GM21786 (cell line): ENCODE results near the gene NCEH1.
"Not testable (repeated sequence)": the region's sequence is repeated elsewhere in the genome, so short reads cannot be mapped to it uniquely, and the experiment has no call there.

Experiments used
- ATAC-seq: cut with Tn5 transposase; IDR thresholded peaks from one replicate; pipeline ENCODE4 v1.9.1; 2021; ENCODE audit not compliant: unreplicated experiment

The NCEH1 gene

GRCh38 chr3:172708921-172709773, 1.7 kb downstream of the NCEH1 start:
- no peak for ATAC-seq

DNA sequence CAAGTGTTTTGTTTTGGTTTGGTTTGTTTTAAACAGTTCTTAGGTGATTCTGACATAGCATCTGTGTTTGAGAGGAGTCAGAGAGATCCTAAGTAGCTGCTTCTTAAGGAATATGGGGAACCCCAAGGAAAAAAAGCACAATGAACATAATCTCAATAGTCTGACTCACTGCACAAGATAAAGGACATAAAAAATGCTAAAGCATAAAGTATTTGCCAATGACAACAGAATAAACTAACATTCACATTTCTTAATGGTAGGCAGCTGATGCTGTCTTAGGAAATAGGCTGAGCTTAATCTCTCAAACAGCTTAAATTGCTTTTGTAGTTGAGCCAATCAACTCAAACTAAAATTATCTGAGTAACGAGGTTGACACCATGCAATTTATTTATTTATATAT, 2.9 kb downstream of the NCEH1 start:
- no peak for ATAC-seq

DNA sequence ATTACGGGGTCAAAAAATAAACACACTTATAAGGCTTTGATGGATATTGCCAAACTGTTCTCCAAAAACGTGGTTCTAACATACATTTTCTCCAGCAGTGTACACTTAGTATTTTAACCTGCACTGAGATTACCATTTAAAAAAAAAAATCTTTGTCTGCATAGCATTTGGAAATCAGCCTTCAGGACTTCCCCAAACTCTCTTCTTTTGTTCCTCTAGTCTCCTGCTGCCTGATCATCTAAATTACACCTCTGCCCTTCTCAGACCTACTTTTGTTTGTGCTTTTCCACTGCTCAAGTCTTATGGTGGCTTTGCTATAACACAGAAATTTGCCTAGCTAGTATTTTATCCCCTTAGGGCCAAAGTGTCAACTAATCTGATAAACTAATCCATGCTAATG, 3.8 kb downstream of the NCEH1 start:
- ATAC-seq, result no peak

- no peak for ATAC-seq
These were observed 5.7 kb downstream of the NCEH1 start for GRCh38 chr3:172705170-172705569.

DNA sequence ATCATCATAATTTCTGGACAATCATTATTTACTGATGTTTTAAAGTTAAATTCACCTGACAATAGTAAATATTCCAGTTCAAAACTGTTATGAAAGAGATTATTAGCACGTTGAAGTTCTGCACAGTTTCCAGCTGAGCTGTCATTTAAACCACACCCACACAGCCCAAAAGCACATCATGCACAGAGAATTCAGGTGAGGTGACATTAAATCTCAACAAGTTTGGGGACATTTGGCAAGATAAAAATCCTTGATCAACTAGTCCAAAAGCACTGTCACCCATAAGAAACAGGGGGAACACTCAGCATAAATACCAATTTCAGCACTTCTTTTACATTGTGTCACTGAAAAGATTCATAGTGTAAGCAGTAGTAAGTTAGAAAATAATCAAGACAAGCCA, 6.9 kb downstream of the NCEH1 start:
- ATAC-seq, result no peak

- ATAC-seq, result not testable (repeated sequence)
These were observed 8.1 kb downstream of the NCEH1 start for GRCh38 chr3:172702731-172703130.

DNA sequence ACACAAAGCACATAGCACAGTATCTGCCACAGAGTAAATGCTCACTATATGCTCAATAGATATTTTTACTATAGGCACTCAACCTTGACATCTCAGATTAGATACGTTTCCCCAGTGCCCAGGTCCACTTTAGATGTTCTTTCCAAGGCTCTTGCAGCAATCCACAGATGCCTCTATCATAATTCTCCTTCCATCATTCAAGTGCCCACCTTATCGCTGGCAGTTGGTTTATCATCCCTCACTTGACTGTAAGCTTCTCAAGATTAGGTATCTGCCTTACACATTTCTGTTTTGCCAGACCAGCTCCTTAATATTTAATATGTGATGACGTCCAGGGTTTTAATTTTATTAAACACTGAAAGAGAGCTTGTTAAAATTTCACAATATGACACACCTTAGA, 8.6 kb downstream of the NCEH1 start:
- no peak for ATAC-seq

DNA sequence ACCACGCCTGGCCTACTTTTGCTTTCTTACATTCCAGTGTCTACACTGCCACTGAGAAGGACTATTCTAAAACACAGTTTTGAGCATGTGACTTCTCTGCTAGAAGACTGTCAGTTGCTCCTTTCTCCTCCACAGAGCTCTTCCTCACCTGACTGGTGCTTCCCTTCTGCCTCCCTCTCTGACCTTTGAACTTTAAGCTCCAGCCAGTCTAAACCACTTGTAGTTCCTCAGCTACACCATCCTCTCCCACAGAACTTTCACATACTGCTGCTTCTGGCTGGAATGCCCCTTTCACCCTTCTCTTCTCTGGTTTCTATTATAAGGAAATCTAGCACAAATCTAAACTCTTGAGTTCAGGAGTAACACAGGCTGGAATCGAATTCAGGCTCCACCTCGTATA, 9.1 kb downstream of the NCEH1 start:
- no peak for ATAC-seq

- no peak for ATAC-seq
These were observed 9.9 kb downstream of the NCEH1 start for GRCh38 chr3:172700936-172701455.

DNA sequence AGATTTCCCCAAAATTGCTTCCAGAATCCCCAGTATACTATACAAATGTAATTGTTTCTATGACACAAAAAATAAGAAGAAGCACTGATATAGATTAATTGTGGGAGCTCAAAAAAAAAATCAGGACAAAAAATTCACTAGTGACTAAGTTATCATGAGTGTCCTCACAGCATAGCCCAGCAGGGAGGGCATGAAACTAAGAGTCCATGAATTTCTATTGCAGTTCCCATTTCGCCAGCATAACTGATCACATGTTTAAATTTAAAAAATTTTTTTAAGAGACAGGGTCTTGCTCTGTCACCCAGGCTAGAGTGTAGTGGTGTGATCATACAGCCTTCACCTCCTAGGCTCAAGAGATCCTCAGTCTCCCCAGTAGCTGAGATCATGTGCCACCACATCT, 10.6 kb downstream of the NCEH1 start:
- no peak for ATAC-seq

DNA sequence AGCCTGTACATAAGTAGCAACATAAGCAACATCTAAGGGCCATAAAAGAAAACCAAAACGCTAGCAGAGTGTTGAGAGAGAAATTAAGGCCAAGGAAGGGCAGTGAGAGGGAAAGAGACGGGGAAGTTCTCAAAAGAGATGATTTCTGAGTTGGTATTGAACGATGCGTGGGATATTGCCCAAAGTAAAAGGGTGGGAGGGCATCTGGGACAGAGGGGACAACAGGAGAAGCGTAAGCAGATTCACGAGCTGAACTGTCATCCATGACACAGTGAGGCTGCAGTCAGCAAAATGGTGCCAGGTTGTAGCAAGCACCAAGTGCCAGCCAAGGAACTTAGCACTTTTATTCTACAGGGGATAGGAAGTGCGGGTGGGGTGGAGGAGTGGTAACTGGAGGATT, 11.8 kb downstream of the NCEH1 start:
- no peak for ATAC-seq

GRCh38 chr3:172698631-172699030, 12.2 kb downstream of the NCEH1 start:
- ATAC-seq, result no peak

DNA sequence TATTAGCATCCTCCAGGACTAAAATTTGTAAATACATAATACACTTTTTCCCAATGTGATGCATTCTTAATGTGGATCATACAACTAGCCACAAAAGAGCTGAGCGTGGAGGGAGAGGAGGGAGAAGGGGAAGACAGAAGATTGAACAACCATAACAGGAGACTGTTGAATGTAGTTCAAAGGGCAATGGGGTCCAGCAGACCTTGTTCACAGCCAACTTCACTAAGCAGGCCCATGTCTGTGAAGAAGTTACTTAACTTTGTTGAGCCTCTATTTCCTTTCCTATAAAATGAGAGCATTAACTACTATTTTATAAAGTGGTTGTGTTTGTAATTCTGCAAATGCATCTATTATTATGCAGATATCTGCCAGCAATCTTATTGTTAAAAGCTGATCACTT, 13.3 kb downstream of the NCEH1 start:
- ATAC-seq, result no peak

GRCh38 chr3:172696357-172696756, 14.5 kb downstream of the NCEH1 start:
- no peak for ATAC-seq

DNA sequence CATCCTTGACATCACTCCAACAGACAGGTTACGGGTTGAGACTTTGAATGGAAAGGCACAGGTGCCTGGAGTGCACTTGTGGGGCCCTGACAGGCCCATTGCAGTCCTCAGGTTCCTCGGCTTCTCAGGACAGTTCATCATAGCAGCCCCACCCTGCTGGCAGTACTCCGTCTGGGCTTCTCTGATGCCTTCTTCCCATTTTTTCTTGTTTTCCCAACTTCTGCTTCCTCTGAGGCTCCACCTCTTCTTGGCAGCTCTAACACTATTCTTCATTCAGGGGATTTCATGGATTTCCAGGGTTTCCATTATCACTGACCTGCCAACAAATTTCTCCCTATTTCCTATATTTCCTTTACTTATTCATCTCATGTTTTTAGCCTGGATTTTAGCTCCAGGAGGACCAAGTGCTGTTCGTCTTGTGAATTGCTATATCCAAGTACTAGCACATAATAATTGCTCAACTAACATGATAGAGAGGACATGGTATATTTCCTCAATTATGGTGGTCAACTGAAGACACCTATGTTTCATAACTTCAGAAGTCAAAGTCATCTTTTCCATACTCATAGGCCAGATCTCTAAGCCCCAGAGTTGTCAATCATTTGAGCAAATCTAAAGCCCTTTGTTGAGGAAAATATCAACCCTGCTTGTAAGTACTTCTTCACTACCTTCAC, 16.2 kb downstream of the NCEH1 start:
- no peak for ATAC-seq

DNA sequence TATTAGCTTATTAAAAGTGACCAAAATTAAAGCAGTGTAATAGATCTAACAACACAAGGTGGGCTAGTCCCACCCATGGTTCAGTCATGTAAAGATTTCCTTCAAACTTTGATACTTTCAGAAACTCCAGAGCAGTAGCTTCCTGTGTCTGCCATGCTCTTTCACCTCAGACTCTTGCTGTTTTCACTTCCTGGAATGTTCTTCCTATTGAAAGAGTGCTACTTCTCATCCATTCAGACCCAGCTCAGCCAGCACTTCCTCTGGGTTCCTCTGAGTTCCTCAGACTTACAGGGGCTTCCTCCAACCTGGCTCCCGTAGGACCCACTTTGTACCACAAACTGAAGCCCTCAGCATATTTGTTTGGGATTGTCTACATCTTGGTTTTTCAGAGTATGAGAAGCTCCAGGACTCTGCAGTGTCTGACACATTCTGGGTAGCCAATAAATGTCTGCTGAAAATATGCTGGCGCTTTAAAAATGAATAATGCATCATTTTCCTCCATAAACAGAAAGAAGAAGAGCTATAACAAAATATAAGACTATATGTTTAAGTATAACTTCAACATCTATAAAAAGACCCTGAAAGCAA, 18.0 kb downstream of the NCEH1 start:
- peak; percentile 79 for ATAC-seq

DNA sequence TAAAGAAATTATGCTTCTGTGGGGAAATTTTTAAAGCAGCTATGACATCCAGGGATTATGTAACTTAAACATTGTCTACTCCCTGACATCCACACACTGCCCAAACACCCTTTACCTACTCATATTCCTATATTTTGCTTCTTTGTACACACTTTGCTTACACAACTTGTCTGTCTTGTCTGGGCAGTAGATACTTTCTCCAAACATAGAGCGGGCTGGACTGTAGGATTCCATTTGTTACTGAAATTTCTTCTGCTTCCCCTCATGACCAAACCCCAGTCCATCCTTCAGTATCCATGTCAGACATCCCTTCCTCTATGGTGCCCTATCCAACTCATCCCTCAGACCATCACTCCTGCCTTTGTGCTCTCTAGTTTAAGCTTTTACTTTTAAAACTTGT, 19.9 kb downstream of the NCEH1 start:
- ATAC-seq, result no peak

DNA sequence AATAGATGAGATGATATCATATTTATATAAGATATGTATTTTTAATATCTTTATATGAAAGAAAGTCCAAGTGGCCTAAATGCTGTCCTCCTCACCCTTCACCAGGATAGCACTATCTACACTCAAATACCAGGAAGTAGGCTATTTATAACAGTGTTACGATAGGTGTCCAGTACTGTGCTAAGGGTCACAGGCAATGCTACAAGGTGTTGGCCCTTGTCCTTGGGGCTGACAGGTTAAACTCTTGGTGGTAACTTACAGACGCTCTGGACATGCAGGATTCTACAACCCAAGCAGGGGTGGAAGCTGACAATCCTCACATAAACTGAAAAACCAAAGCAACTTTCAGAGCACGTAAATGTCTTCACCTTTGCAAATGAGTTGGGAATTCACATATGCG, 22.3 kb downstream of the NCEH1 start:
- no peak for ATAC-seq

DNA sequence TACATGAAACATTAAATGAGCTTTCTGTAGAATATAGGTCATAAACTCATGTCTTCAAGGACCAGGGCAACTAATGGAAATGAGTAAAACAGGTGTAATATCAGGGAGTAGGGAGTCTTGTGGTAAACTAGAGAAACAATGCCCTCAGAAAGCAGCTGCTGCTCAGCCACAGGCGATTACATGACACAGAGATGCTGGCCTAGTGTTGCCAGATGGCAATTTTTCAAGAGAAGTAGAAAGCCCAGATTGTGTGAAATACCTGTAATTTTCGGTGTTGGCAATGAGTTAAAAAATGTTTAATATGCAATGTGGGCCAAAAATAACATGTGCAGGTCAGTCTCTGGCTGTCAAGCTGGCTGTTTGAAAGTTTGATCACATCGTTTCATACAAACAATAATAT, 23.4 kb downstream of the NCEH1 start:
- ATAC-seq, result no peak

GRCh38 chr3:172685331-172686214, 25.3 kb downstream of the NCEH1 start:
- no peak for ATAC-seq

DNA sequence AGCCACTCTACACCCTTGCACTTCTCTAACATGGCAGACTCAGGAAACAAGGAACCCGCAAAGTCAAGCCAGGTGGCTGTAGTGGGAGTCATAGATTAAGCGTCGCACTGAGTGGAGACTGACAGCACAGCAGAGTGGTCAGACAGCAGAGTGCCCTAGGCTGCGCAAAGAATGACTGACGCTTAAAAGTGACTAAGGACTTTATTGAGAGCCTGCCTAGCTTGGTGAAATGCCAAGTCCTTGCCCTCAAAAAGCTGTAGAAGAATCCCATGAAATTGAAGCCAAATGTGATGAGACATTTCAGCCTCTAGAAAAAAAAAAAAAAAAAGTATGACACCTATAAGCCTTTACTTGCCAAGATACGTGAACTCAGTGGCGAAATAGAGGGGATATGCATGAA, 30.2 kb downstream of the NCEH1 start:
- no peak for ATAC-seq
